GM18873 (cell line): Measurements from ENCODE around the gene NELFB.

Source experiments
- ATAC-seq: cut with Tn5 transposase; IDR thresholded peaks from one replicate; pipeline ENCODE4 v1.9.1; 2021; ENCODE audit warnings: mild to moderate bottlenecking, moderate library complexity, moderate number of reproducible peaks; ENCODE audit not compliant: unreplicated experiment, low FRiP score

The NELFB gene

GRCh38 chr9:137279741-137280473, 24.8 kb downstream of the NELFB start:
- ATAC-seq = no peak

GRCh38 chr9:137280474-137281344, 25.6 kb downstream of the NELFB start:
- no peak for ATAC-seq

- ATAC-seq = no peak
Observed at GRCh38 chr9:137281345-137282116, 26.4 kb downstream of the NELFB start.

GRCh38 chr9:137286975-137287383, 31.9 kb downstream of the NELFB start:
- no peak for ATAC-seq

GRCh38 chr9:137293094-137293481, 38.0 kb downstream of the NELFB start:
- ATAC-seq = no peak

GRCh38 chr9:137293482-137294090, 38.5 kb downstream of the NELFB start:
- ATAC-seq = no peak

- ATAC-seq = no peak
Observed at GRCh38 chr9:137294091-137294680, 39.1 kb downstream of the NELFB start.

- no peak for ATAC-seq
Observed at GRCh38 chr9:137294681-137295237, 39.6 kb downstream of the NELFB start.

- no peak for ATAC-seq
Observed at GRCh38 chr9:137295238-137295811, 40.2 kb downstream of the NELFB start.

GRCh38 chr9:137295849-137296669, 40.9 kb downstream of the NELFB start:
- no peak for ATAC-seq

- no peak for ATAC-seq
Observed at GRCh38 chr9:137296670-137297664, 41.8 kb downstream of the NELFB start.

- ATAC-seq = no peak
Observed at GRCh38 chr9:137297966-137298365, 42.8 kb downstream of the NELFB start.

- ATAC-seq = no peak
Observed at GRCh38 chr9:137298401-137299202, 43.5 kb downstream of the NELFB start.

GRCh38 chr9:137299203-137299565, 44.1 kb downstream of the NELFB start:
- no peak for ATAC-seq

GRCh38 chr9:137299938-137300337, 44.8 kb downstream of the NELFB start:
- ATAC-seq = no peak

GRCh38 chr9:137300567-137301080, 45.5 kb downstream of the NELFB start:
- ATAC-seq = no peak
